Activated T-cell treated with anti-CD3 and anti-CD28 coated beads, Interleukin-2, amount 50 U/mL, for 24 hours (primary cell): Measurements from ENCODE around the gene BTBD16.

Experiments used
- DNase-seq: peaks from one replicate; pipeline ENCODE4 v3.0.0-alpha.2; 2020
- H3K27ac Mint-ChIP-seq: 2 replicates; pipeline ENCODE4 v1.8.0; 2020; ENCODE audit warnings: mild to moderate bottlenecking, mixed read lengths
- H3K27me3 Mint-ChIP-seq: 2 replicates; pipeline ENCODE4 v1.8.0; 2020; ENCODE audit warnings: mixed read lengths
- H3K36me3 Mint-ChIP-seq: 2 replicates; pipeline ENCODE4 v1.8.0; 2020; ENCODE audit warnings: low read depth, mixed read lengths
- H3K4me1 Mint-ChIP-seq: 2 replicates; pipeline ENCODE4 v1.8.0; 2020; ENCODE audit warnings: low read depth, mixed read lengths
- H3K4me3 Mint-ChIP-seq: 2 replicates; pipeline ENCODE4 v1.8.0; 2020; ENCODE audit warnings: mild to moderate bottlenecking, moderate library complexity, mixed read lengths
- H3K9me3 Mint-ChIP-seq: 2 replicates; pipeline ENCODE4 v1.8.0; 2020; ENCODE audit warnings: mixed read lengths

BTBD16 gene

GRCh38 chr10:122302315-122302714, 31.2 kb downstream of the BTBD16 start:
- Mint-ChIP-seq H3K9me3 (no peaks in the 10 kb centered on the region), H3K27ac (no peak overlapping the region), H3K27me3 (peaks cover 3% of the 10 kb centered on the region), H3K4me3 (no peak overlapping the region), H3K36me3 (no peaks in the 10 kb centered on the region), H3K4me1 (peaks cover 2% of the 10 kb centered on the region)
- DNase-seq: no peak

- no peaks in the 10 kb centered on the region for H3K9me3 Mint-ChIP-seq
- no peaks in the 10 kb centered on the region for H3K36me3 Mint-ChIP-seq
- no peak overlapping the region for H3K27ac Mint-ChIP-seq
- H3K27me3 Mint-ChIP-seq: peaks cover 3% of the 10 kb centered on the region
- DNase-seq: no peak
- H3K4me3 Mint-ChIP-seq: no peak overlapping the region
- peaks cover 2% of the 10 kb centered on the region for H3K4me1 Mint-ChIP-seq
Measured at GRCh38 chr10:122303271-122304053, 32.4 kb downstream of the BTBD16 start.

- no peak for DNase-seq
- peaks cover 5% of the 10 kb centered on the region for H3K27me3 Mint-ChIP-seq
- no peaks in the 10 kb centered on the region for H3K36me3 Mint-ChIP-seq
- no peak overlapping the region for H3K4me3 Mint-ChIP-seq
- H3K4me1 Mint-ChIP-seq: no peaks in the 10 kb centered on the region
- H3K9me3 Mint-ChIP-seq: no peaks in the 10 kb centered on the region
- no peak overlapping the region for H3K27ac Mint-ChIP-seq
Measured at GRCh38 chr10:122304054-122304579, 33.0 kb downstream of the BTBD16 start.

GRCh38 chr10:122306282-122306681, 35.2 kb downstream of the BTBD16 start:
- DNase-seq: no peak
- no peak overlapping the region for H3K4me3 Mint-ChIP-seq
- H3K9me3 Mint-ChIP-seq: no peaks in the 10 kb centered on the region
- peaks cover 19% of the 10 kb centered on the region for H3K27me3 Mint-ChIP-seq
- H3K27ac Mint-ChIP-seq: no peak overlapping the region
- no peaks in the 10 kb centered on the region for H3K36me3 Mint-ChIP-seq
- no peaks in the 10 kb centered on the region for H3K4me1 Mint-ChIP-seq

GRCh38 chr10:122306744-122307143, 35.6 kb downstream of the BTBD16 start:
- no peaks in the 10 kb centered on the region for H3K4me1 Mint-ChIP-seq
- DNase-seq: no peak
- H3K4me3 Mint-ChIP-seq: no peak overlapping the region
- peaks cover 18% of the 10 kb centered on the region for H3K27me3 Mint-ChIP-seq
- no peak overlapping the region for H3K27ac Mint-ChIP-seq
- H3K9me3 Mint-ChIP-seq: no peaks in the 10 kb centered on the region
- H3K36me3 Mint-ChIP-seq: no peaks in the 10 kb centered on the region

- DNase-seq: no peak
- Mint-ChIP-seq H3K9me3 (no peaks in the 10 kb centered on the region), H3K27me3 (peaks cover 23% of the 10 kb centered on the region), H3K36me3 (no peaks in the 10 kb centered on the region), H3K4me1 (no peaks in the 10 kb centered on the region), H3K4me3 (no peak overlapping the region), H3K27ac (no peak overlapping the region)
Measured at GRCh38 chr10:122307669-122308416, 36.7 kb downstream of the BTBD16 start.

- no peak overlapping the region for H3K4me3 Mint-ChIP-seq
- no peaks in the 10 kb centered on the region for H3K4me1 Mint-ChIP-seq
- H3K27ac Mint-ChIP-seq: no peak overlapping the region
- no peaks in the 10 kb centered on the region for H3K9me3 Mint-ChIP-seq
- DNase-seq: no peak
- peaks cover 26% of the 10 kb centered on the region for H3K27me3 Mint-ChIP-seq
- no peaks in the 10 kb centered on the region for H3K36me3 Mint-ChIP-seq
Measured at GRCh38 chr10:122308417-122309141, 37.5 kb downstream of the BTBD16 start.

GRCh38 chr10:122310311-122311050, 39.4 kb downstream of the BTBD16 start:
- H3K27ac Mint-ChIP-seq: no peak overlapping the region
- no peak overlapping the region for H3K4me3 Mint-ChIP-seq
- DNase-seq: no peak
- H3K36me3 Mint-ChIP-seq: no peaks in the 10 kb centered on the region
- no peaks in the 10 kb centered on the region for H3K9me3 Mint-ChIP-seq
- no peaks in the 10 kb centered on the region for H3K4me1 Mint-ChIP-seq
- H3K27me3 Mint-ChIP-seq: peaks cover 29% of the 10 kb centered on the region

GRCh38 chr10:122311051-122311410, 39.9 kb downstream of the BTBD16 start:
- Mint-ChIP-seq H3K36me3 (no peaks in the 10 kb centered on the region), H3K27me3 (peaks cover 29% of the 10 kb centered on the region), H3K4me1 (no peaks in the 10 kb centered on the region), H3K4me3 (no peak overlapping the region), H3K9me3 (no peaks in the 10 kb centered on the region), H3K27ac (no peak overlapping the region)
- DNase-seq: no peak

GRCh38 chr10:122311716-122312115, 40.6 kb downstream of the BTBD16 start:
- Mint-ChIP-seq H3K9me3 (no peaks in the 10 kb centered on the region), H3K4me3 (no peak overlapping the region), H3K27me3 (peaks cover 35% of the 10 kb centered on the region), H3K27ac (no peak overlapping the region), H3K36me3 (no peaks in the 10 kb centered on the region), H3K4me1 (no peaks in the 10 kb centered on the region)
- DNase-seq: no peak

GRCh38 chr10:122316224-122316884, 45.3 kb downstream of the BTBD16 start:
- no peak overlapping the region for H3K4me3 Mint-ChIP-seq

GRCh38 chr10:122321960-122322359, 50.9 kb downstream of the BTBD16 start:
- Mint-ChIP-seq H3K27ac (no peak overlapping the region), H3K4me3 (no peak overlapping the region), H3K4me1 (no peaks in the 10 kb centered on the region), H3K27me3 (peaks cover 33% of the 10 kb centered on the region), H3K9me3 (peaks cover 2% of the 10 kb centered on the region), H3K36me3 (no peaks in the 10 kb centered on the region)
- no peak for DNase-seq

More at GRCh38 chr10:122316224-122316884, 45.3 kb downstream of the BTBD16 start:
- Mint-ChIP-seq H3K36me3 (no peaks in the 10 kb centered on the region), H3K9me3 (peaks cover 2% of the 10 kb centered on the region), H3K4me1 (no peaks in the 10 kb centered on the region), H3K27ac (no peak overlapping the region), H3K27me3 (peaks cover 18% of the 10 kb centered on the region)
- DNase-seq: no peak

GRCh38 chr10:122323189-122323588, 52.1 kb downstream of the BTBD16 start:
- no peak overlapping the region for H3K4me3 Mint-ChIP-seq
- H3K4me1 Mint-ChIP-seq: no peaks in the 10 kb centered on the region
- H3K27me3 Mint-ChIP-seq: peaks cover 39% of the 10 kb centered on the region

More at GRCh38 chr10:122323189-122323588, 52.1 kb downstream of the BTBD16 start:
- Mint-ChIP-seq H3K9me3 (peaks cover 2% of the 10 kb centered on the region), H3K27ac (no peak overlapping the region), H3K36me3 (no peaks in the 10 kb centered on the region)
- no peak for DNase-seq
